MG63 (cell line): ENCODE results near the gene RHOH. TPM values are rescaled to one million over a fixed set of nuclear protein-coding genes. Genes with fewer than 3 reads are reported as not detected.
"Not testable (repeated sequence)": the region's sequence is repeated elsewhere in the genome, so short reads cannot be mapped to it uniquely, and the experiment has no call there.

Experiments
- DNase-seq: peaks from one replicate; pipeline ENCODE4 v3.0.0-alpha.2; 2020
- H3K27me3 ChIP-seq: fragments of 250-450 bp; sonication (Bioruptor Pico); 2 replicates; pipeline ENCODE4 v1.5.1; 2020; ENCODE audit warnings: mild to moderate bottlenecking, moderate library complexity
- H3K36me3 ChIP-seq: fragments of 250-450 bp; sonication (Bioruptor Pico); 2 replicates; pipeline ENCODE4 v1.5.1; 2020; ENCODE audit warnings: mild to moderate bottlenecking, moderate library complexity
- H3K4me3 ChIP-seq: fragments of 250-450 bp; sonication (Bioruptor Pico); 2 replicates; pipeline ENCODE4 v1.5.1; 2020; ENCODE audit warnings: mild to moderate bottlenecking, moderate library complexity
- H3K9me3 ChIP-seq: fragments of 250-450 bp; sonication (Bioruptor Pico); 2 replicates; pipeline ENCODE4 v1.5.1; 2020; ENCODE audit warnings: mild to moderate bottlenecking, moderate library complexity
- total RNA-seq: library from RNA; depleted of rRNA; stranded (reverse); fragments of >200 nt; shearing (Covaris generic); gene quantifications from 2 replicates; pipeline ENCODE4 v1.2.3, GENCODE V29; 2014; ENCODE audit warnings: low replicate concordance; rRNA removed

Gene RHOH
- total RNA-seq, 1 experiment from 2014 or later = not detected

- no peak for DNase-seq
- Histone ChIP-seq H3K36me3 (no peaks in the 10 kb centered on the region), H3K27me3 (no peaks in the 10 kb centered on the region), H3K9me3 (no peaks in the 10 kb centered on the region), H3K4me3 (no peak overlapping the region)
These were observed 91.7 kb downstream of the RHOH start for GRCh38 chr4:40288566-40288965.

- Histone ChIP-seq H3K9me3 (no peaks in the 10 kb centered on the region), H3K27me3 (no peaks in the 10 kb centered on the region), H3K4me3 (no peak overlapping the region), H3K36me3 (no peaks in the 10 kb centered on the region)
- no peak for DNase-seq
These were observed 92.7 kb downstream of the RHOH start for GRCh38 chr4:40289366-40290188.

- H3K4me3 ChIP-seq, H3K36me3 ChIP-seq, DNase-seq, H3K27me3 ChIP-seq, H3K9me3 ChIP-seq: not testable (repeated sequence)
These were observed 93.9 kb downstream of the RHOH start for GRCh38 chr4:40290611-40291186.

GRCh38 chr4:40292313-40292759 is 95.5 kb downstream of the RHOH start:
- H3K36me3 ChIP-seq = no peaks in the 10 kb centered on the region
- H3K27me3 ChIP-seq = no peaks in the 10 kb centered on the region
- no peak overlapping the region for H3K4me3 ChIP-seq
- no peaks in the 10 kb centered on the region for H3K9me3 ChIP-seq
- no peak for DNase-seq

- no peaks in the 10 kb centered on the region for H3K27me3 ChIP-seq
- H3K36me3 ChIP-seq = no peaks in the 10 kb centered on the region
- H3K9me3 ChIP-seq = no peaks in the 10 kb centered on the region
- no peak for DNase-seq
- H3K4me3 ChIP-seq = no peak overlapping the region
These were observed 97.5 kb downstream of the RHOH start for GRCh38 chr4:40294339-40294738.

GRCh38 chr4:40295030-40295429 is 98.2 kb downstream of the RHOH start:
- not testable (repeated sequence) for H3K27me3 ChIP-seq, H3K9me3 ChIP-seq, H3K36me3 ChIP-seq, DNase-seq, H3K4me3 ChIP-seq

- no peaks in the 10 kb centered on the region for H3K27me3 ChIP-seq
- H3K36me3 ChIP-seq = no peaks in the 10 kb centered on the region
- H3K9me3 ChIP-seq = no peaks in the 10 kb centered on the region
- DNase-seq = no peak
- H3K4me3 ChIP-seq = no peak overlapping the region
These were observed 98.7 kb downstream of the RHOH start for GRCh38 chr4:40295572-40295971.

Other genes with a start within 250 kb of the RHOH start
- 19.2 and 30.7 TPM in 2 replicates for gene PDS5A, start 219.1 kb upstream of the RHOH start, total RNA-seq
- 1.3 and 1.5 TPM in 2 replicates for gene N4BP2, start 140.2 kb upstream of the RHOH start, total RNA-seq
- gene CHRNA9, start 138.3 kb downstream of the RHOH start, total RNA-seq = not detected in 2 replicates